NCI-H1436 treated with DMSO at 0.1 percent for 48 hours (cell line): ENCODE data around the gene RTN4IP1.
A peak's percentile ranks its signal among the peaks of the same experiment; 100 is the strongest.

Experiments
- DNase-seq: peaks from one replicate; lab custom pipeline; 2025; lab: John Stamatoyannopoulos, UW

The RTN4IP1 gene

DNA sequence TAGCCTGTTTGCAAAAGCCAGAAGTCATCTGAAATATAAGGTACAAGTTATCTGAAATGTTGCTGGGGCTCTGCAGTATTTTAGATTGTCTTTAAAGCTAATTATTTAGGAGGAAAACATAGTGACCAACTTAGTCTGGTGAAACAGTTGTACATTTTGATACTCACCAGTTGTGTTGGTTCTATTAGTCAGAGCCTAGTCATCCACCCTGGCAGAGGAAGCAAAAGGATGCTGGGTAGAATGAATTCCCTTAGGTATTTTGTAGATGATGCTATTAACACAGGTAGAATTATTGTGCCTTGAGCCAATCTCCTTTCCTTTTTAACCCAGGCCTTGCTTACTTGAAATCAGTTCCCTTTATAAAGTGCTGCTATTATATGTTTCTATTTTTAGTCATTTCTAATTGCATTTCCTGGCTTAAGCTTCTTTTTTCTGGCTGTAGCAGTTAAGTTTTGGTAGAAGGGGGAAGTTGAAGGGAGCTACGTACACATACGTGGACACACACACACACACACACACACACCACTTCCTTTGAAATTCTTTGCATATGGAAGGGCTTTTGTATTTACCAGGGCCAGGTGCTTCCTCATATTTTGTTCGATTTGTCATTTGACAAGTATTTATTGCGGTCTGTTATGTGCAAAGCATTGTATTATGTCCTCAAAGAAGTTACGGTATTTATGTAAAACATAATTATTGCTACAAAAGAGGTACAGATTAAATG, 82.4 kb downstream of the RTN4IP1 start:
- peak; percentile 57 for DNase-seq

DNA sequence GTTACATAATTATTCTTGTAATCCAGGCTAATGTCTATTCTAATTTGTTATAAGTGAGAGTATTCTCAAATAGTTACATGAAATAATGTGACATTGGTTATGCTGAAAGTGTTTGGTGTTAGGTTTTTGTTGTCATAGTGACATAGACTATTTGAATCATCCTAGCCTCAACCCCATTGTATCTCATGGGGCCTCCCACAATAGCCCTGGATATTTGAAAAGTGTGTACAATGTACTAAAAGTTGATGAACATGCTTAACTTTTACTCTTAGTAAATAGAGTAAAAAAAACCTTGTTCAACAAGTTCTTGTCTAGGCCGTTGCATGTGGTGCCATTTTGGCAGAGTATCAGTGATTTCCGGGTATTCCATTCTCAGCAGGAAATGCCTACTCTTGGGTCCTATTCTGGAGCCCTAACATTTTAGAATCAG, 83.0 kb downstream of the RTN4IP1 start:
- DNase-seq: no peak

DNA sequence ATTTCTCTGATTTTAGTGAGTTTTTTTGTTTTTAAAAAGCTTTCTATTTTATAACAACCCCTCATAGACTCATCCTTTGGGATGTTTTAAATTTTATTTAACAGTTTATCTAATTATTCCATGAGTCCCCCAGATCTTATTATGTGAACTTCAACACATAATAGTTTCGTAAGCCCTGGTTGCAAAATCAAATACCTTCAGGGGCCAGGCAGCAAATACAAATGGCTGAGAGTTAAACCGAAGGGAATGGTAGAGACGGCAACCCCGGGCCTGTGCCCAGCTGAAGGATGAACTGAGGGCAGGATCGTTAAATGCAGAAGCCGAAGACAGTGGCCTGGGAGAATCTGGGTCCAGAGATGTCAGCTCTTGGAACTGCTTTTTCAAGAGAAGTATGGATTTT, 88.4 kb downstream of the RTN4IP1 start:
- DNase-seq: no peak

DNA sequence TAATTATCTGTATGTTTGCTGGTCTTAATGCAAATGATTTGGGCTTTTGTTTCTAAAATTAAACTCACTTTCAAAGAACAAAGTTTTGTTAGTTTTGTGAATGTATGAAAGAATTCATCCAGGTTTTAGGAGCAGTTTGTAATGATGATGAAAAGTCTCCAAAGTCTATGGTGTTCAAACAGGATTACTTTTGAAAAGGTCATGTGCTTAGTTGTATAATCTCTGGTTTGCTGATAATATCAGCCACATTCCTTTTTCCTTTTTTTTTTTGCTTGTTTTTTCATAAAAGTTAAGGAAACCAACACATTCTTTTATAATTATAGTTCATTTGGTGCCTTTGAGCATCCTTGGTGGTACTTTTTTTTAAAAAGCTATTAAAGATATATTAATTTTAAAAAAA, 88.9 kb downstream of the RTN4IP1 start:
- DNase-seq: no peak

DNA sequence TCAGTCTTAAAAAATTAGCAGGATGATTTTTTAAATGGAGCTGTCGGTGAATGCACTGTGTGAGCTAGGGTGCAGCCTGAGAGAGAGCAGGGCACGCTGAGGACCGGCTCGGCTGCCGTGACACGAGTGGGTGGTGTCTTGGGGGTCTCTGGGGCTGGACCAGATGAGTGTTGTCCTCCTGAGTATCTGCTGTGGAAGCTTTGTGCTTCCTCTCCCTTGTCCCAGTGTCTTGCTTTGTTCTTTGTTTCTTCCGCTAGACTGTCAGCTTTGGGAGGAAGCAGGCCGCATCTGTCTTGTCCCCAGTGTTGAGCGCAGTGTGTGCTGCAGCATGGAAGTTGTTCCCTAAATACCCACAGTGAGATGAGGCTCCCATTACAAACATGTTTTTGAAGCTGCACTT, 89.4 kb downstream of the RTN4IP1 start:
- no peak for DNase-seq

DNA sequence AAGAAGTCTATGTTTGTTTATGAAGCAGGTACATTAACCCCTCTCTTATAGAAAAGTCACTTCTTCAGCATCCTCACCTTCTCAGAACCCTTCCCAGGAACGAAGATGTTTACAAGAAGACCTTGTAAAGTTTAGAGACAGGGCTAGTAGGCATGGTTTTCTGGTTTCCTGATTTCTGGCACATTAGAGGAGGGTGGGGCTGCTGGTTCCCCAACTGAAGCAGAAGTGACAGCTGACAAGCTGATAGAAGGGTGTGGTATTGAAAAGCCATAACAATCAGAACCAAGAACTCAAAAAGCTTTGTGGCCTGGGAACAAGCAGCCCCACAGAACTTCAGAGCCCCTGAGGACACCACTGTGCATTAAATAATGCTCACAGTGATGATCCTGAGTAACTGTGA, 91.2 kb downstream of the RTN4IP1 start:
- no peak for DNase-seq

DNA sequence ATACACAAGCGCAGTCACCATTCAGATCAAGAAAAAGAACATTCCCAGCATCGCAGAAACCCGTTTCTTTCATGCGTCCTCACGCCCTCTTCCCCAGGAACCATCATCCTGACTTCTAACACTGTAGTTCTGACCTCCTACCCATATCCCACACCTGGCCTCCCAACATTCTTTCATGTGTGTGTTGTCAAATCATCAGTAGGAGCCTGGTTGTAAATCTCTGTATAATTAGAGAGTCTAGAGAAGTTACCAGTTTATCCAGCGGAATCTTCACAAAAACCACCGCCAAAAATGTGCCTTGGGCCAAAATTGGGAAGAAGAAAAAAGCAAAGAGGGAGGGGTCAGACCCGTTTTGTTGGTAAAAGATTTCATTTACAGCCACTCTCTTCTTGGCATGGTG, 91.6 kb downstream of the RTN4IP1 start:
- no peak for DNase-seq

DNA sequence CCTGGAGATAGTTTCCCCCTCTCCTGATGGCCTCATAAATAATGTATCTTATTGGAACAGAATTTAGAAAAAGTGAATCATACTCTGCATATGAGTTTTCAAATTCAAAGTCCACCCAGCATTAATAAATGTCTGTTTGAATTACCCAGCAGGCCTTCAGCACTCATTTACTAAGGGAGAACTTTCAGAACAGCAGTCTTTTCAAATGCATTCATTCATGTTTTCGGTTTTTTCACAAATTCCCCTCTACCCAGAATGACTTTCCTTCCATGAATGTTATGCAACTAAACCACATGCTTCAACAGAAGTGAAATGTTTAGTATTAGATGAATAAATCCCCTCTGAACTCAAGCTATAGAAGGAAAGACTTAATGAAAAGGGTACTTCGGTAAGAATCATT, 92.4 kb downstream of the RTN4IP1 start:
- no peak for DNase-seq

DNA sequence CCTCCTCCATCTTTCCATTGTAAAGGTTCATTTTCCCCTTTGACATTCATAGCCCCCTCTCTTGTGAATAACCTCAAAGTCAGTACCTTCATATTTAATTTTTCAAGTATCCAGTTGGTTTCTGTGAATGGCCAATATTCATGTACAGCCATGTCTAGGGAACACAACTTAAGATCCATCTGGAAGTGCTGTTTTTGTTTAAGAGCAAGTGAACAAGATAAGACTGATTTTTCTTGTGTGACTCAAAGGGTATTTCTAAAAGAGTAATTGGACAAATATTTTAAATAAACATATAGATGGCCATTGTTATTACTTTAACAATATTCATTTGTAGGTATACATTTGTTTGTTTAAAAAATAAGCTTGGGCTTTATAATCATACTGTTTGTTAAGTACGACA, 92.9 kb downstream of the RTN4IP1 start:
- no peak for DNase-seq

DNA sequence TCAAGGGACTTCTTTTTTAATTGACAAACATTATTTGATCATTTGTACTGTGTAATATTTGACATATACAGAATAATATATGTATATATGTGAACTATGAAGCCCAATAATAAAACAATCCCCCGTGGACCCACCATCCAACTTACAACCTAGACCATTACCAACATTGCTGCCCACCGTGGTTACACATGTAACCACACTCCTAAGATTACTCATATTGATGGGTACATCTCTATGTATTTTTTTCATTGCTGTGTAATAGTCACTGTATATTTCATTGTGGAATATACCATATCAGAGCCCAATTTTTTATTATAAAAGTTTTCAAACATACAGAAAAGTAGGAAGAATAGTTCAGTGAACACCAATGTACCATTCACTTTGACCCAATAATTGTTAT, 94.3 kb downstream of the RTN4IP1 start:
- DNase-seq: no peak

DNA sequence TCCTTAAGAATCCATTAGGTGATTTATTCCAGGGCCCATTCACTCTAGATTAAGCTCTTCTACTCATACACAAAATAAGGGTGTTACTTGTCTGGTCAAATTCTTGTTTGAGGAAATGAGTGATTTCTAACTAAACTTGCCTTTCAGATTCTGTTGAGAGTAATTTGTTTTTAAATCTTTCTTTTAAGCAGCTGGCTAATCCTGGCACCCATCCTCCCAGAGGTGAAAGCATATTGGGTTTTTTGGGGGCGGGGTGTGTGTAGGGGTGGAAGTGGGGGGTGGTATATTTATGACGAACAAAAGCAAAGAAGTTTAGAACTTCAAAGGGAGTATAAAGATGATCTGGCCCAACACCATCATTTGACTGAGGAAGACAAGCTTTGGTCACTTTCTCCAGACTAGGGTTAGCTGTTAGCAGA, 94.7 kb downstream of the RTN4IP1 start:
- no peak for DNase-seq

DNA sequence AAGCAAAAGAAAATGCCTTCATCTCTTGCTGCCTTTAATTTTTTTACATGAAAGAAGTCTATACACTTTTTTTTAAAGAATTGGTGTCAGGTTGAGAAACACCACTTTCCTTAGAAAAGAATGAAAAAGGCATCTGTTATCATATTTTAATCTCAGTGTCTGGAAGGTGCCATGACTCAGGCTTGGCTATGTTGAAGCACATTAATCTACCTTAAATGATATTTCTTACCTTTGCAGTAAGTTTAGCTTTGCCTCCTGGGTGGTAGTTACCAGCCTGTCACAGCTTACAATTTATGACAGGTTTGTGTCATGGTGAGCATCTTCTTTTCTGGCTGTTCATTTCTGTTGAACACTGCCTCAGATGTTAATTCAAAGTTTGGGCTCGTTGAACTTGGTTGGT, 95.3 kb downstream of the RTN4IP1 start:
- no peak for DNase-seq

DNA sequence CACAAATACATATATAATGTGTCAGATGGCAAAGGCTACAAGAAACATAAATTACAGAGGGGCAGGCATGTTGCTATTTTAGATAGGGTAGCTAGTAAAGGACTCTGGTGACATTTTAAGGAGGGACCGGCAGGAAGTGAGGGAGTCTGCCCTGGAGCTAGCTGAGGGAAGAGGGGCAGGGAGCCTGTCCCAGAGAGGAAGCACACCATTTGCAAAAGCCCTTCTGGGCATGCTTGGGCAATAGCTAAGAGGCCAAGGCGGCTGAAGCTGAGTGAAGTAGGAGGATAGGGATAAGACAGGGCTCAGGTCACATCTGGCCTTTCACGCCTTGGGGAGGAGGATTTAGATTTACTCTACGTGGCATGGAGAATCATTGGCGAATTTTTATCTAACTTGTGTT, 96.2 kb downstream of the RTN4IP1 start:
- no peak for DNase-seq

DNA sequence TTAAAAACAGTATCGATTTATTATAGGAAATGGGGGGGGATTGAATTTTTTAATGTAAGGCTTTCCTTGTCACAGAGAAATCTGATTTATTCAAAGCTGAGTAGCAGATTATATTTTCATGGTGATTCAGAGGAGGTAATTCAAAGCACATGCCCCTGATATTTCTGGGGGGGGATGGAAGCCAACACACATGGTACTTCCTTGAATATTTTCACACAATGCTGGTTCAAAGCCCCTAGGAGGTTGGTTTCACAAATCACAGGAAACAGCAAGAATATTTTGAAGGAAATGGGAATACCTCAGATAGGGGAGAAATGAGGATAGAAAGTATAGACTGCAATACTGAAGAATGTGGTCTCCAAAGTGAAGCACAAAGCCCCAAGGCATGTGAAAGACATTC, 98.8 kb downstream of the RTN4IP1 start:
- no peak for DNase-seq

DNA sequence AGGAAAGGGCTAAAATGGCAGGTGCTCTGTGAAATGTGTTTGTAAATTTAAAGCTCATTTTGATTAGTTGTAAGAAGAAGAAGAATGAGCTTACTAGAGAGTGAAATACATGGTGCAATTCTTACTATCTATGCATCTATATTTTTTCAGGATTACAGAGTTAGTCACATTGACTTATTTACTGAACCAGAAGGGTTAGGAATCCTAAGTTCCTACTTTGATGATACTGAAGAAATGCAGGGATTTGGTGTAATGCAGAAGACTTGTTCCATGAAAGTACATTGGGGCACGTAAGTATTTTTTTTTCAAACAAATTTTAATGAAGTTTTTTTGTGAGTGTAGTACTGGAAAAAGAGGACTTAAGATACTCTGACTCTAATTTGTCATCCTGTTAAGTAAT, 99.3 kb downstream of the RTN4IP1 start:
- DNase-seq: no peak

DNA sequence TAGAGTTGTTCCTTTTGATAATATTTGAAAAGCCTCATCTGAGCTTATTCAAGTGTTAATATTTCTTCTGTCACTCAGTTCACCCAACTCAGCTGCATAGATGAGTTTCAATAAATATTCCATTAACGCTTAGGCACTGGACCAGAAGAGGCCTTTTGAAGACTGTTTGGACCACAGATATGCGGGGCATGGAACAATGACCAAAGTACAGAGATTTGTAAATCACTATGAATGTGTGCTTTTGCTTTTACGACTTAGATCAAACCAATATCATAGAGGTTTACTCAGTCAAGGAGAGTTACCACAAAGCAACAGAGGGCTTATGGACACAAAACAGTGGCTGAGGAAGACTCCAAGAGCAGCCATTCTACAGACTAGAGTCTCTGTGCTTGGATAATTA, 99.9 kb downstream of the RTN4IP1 start:
- no peak for DNase-seq

DNA sequence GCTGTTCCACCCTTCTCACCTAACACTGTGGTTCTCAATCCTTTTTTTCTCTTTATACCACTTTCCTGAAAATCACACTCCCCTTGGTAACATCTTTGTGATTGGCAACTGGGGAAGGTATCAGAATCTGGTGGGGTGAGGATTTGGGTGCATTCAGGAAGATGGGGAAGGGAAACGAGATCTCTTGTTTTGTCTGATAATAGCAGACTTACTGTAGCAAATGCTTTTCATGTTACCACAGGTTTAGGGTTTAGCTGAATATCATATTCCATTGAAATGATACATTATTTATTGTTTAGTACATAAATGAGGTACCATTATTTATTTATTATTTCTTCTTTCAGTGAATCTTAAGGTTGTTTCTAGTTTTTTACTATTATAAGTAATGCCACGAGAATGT, 100.8 kb downstream of the RTN4IP1 start:
- no peak for DNase-seq

DNA sequence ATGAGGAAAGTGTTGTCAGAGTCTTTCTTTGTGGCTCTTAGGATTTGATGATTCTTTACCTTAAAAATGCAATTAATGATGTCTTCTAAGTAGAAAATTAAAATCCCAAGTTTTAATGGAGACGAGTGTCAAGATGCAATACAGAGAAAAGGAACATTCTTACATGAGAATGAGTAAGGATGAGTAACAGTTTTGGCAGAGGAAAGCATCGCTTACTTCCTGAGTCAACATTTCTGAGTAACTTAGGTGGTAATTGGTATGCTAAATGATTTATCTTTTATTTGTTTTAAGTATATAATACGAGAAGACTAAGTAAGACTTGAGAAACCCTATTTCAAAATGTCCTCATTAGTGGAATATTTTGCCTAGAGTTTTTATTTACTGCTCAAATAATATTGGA, 101.3 kb downstream of the RTN4IP1 start:
- DNase-seq: no peak

DNA sequence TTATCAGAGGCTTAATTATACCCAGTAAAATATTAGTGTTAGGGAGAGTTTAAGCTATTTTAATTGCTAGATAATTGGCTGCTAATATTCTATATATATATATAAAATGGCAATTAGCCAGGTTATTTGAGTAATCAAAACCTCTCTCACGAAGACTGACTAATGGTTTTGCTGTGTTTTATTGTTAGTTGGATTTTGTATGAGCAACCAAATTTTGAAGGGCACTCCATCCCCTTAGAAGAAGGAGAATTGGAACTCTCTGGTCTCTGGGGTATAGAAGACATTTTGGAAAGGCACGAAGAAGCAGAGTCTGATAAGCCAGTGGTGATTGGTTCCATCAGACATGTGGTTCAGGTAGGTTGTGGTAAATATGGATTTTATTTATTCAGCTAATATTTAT, 102.2 kb downstream of the RTN4IP1 start:
- no peak for DNase-seq

DNA sequence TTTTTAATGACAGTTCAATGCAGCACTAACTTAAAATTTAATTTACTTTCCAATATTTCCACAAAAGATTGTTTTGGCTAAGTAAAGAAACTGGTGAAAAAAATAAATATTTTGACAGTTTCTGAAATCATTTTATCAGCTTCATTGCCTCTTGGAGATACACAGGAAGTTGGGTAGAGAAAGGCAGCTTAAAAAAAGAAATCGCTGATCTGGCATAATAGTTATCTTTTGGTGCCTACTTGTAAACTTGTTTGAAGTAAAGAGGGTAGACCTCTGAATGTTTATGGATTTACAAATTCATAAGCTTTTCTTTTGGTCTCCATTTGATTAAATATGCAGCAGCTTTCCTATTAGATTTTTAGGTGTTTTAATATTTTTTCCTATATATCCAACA, 103.4 kb downstream of the RTN4IP1 start:
- no peak for DNase-seq

DNA sequence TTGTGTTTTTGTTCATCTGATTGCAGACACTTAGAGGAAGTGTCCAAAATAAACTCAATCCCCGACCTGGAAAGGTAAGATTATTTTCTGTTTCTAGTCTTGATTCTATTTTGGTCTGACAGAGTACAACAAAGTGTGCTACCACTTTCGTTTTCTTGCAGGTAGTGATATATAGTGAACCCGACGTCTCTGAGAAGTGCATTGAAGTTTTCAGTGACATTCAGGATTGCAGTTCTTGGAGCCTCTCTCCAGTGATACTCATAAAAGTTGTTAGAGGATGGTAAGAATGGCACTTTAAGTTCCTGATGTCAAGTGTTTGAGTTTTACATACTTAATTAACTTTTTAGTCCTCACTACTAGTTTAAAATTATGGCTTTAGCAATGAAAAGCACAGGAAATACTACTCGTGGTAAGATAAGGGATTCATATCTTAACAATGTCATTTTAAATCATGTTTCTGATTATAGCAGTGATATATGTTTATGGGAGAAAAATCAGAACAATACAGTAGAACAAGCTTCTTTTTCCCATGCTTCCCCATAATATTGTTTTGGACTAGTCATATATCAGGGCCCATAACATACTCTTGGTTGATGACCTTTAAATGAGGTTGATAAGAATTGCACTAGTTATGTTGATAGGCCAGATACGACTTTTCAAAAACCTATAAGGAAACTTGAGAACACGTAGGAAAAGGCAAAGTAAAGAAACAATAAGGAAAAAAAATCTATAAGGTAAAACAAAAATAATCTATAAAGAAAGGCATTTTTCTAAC, 104.0 kb downstream of the RTN4IP1 start:
- DNase-seq: no peak

DNA sequence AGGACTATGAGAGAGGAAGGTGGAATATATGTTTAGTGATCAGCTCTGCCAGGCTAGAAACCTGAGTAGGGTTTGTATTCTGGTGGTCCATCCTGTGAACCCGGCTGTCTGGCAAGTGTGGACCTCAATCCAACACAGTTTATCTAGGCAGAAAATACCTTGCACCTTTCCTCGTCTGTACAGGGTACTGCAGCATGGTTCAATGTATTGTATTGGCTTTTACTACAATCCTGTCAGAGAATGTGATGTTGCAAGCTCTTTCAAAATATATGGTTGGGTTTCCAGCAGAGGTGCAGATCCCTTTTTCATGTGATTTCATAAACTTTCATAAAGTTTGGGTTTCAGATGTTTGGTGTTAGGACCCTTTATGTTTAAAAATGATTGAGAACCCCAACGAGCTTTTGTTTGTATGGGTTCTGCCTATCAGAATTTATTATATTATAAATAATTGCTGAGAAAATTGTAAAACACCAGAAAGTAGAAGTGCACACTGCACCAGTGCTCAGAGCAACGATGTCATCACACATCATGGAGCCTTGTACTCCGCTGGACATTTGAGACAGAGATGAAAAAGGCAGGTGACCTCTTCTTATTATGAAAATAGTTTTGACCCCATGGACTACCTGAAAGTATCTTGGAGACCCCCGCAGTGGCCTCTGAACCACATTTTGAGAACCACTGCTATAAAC, 106.6 kb downstream of the RTN4IP1 start:
- no peak for DNase-seq
